NCI-H748 treated with DMSO at 0.1 percent for 48 hours (cell line): ENCODE results near the gene DDAH1.

Experiments used
- DNase-seq: peaks from one replicate; lab custom pipeline; 2025; lab: John Stamatoyannopoulos, UW

Gene DDAH1

GRCh38 chr1:85274969-85275453, 189.9 kb downstream of the DDAH1 start:
- no peak for DNase-seq

GRCh38 chr1:85273397-85273796, 191.6 kb downstream of the DDAH1 start:
- no peak for DNase-seq

GRCh38 chr1:85268801-85269585, 196.0 kb downstream of the DDAH1 start:
- DNase-seq: no peak
